GM12801 (cell line): ENCODE results near the gene CDK15.

Experiments
- CTCF ChIP-seq: IDR thresholded peaks from one replicate; pipeline ENCODE4 v1.5.1; 2011; ENCODE audit warnings: control low read depth; ENCODE audit not compliant: insufficient read length; ENCODE audit errors: extremely low read depth

CDK15 gene

GRCh38 chr2:201769666-201770373, 36.5 kb upstream of the CDK15 start:
- no peak for TF ChIP-seq CTCF

GRCh38 chr2:201773990-201774389, 32.3 kb upstream of the CDK15 start:
- TF ChIP-seq CTCF, result no peak

- TF ChIP-seq CTCF, result no peak
These were observed 31.8 kb upstream of the CDK15 start for GRCh38 chr2:201774546-201774945.

GRCh38 chr2:201775326-201775725, 31.0 kb upstream of the CDK15 start:
- TF ChIP-seq CTCF, result no peak

- no peak for TF ChIP-seq CTCF
These were observed 29.3 kb upstream of the CDK15 start for GRCh38 chr2:201777043-201777442.

- no peak for TF ChIP-seq CTCF
These were observed 28.5 kb upstream of the CDK15 start for GRCh38 chr2:201777869-201778268.

- no peak for TF ChIP-seq CTCF
These were observed 26.2 kb upstream of the CDK15 start for GRCh38 chr2:201779901-201780673.
